Right lobe of liver (tissue), 4 donors: ENCODE data around the gene ARFGAP1.

Source experiments
- CTCF ChIP-seq, 4 donors: fragments of 200-600 bp in 3 of 4; fragments of 450-650 bp in 1 of 4; IDR thresholded peaks; one replicate each; pipeline versions ENCODE4 v1.5.1 to v1.8.0; 2016 to 2022; ENCODE audit warnings: antibody characterized with exemption in 4 of 4, mild to moderate bottlenecking in 2 of 4
- POLR2A ChIP-seq: fragments of 450-650 bp; IDR thresholded peaks from one replicate; pipeline ENCODE4 v1.6.1; 2017; ENCODE audit warnings: antibody characterized with exemption, mild to moderate bottlenecking
- donor health status: DM: no; HTN: no; CAD: no.
- donor health status: DM: no; HTN: no; CAD: no.
- donor health status: DM: no; HTN: yes; CAD: no.

GRCh38 chr20:63268671-63269439, 3.8 kb upstream of the ARFGAP1 start:
- TF ChIP-seq CTCF (IDR thresholded peaks at IDR 0.05) = no peak
- TF ChIP-seq POLR2A = no peak
